Measurements from ENCODE around the gene FAM168B. TPM values are rescaled to one million over a fixed set of nuclear protein-coding genes. Genes with fewer than 3 reads are reported as not detected.

The FAM168B gene
- total RNA-seq, 4 donors from 2014 or later, result 77.7 to 88.7 (median 79.8) TPM

- Histone ChIP-seq H3K9me3 (no peaks in the 10 kb centered on the region), H3K4me3 (no peak overlapping the region), H3K4me1 (peaks cover 0 to 31% (median 15%) of the 10 kb centered on the region in 3 donors), H3K27me3 (no peaks in the 10 kb centered on the region), H3K36me3 (peaks cover 0 to 15% (median 0%) of the 10 kb centered on the region in 3 donors), H3K27ac (no peak overlapping the region)
- no peak for TF ChIP-seq CTCF (IDR thresholded peaks at IDR 0.05)
- no peak for TF ChIP-seq POLR2A (IDR thresholded peaks at IDR 0.05)
- intact Hi-C loops (cut with DNase I), result no loop called here
- no peak for DNase-seq
- 88 to 91% methylated on average over 7 of the region's 7 CpGs for WGBS, 2 donors
These were observed 20.4 kb upstream of the FAM168B start for GRCh38 chr2:131113566-131114227.

- WGBS, 2 donors, result 56 to 57% methylated on average over 2 of the region's 2 CpGs
- peaks cover 0 to 15% (median 0%) of the 10 kb centered on the region in 3 donors for H3K36me3 ChIP-seq
- H3K27me3 ChIP-seq, result no peaks in the 10 kb centered on the region
- peaks cover 0 to 39% (median 17%) of the 10 kb centered on the region in 3 donors for H3K4me1 ChIP-seq
- no peaks in the 10 kb centered on the region for H3K9me3 ChIP-seq
- intact Hi-C loops (cut with DNase I), result no loop called here
- no peak overlapping the region for H3K4me3 ChIP-seq
- no peak for DNase-seq
- TF ChIP-seq POLR2A (IDR thresholded peaks at IDR 0.05) (no peak), CTCF (IDR thresholded peaks at IDR 0.05) (no peak)
- no peak overlapping the region for H3K27ac ChIP-seq
These were observed 19.3 kb upstream of the FAM168B start for GRCh38 chr2:131112529-131112928.

- DNase-seq, result no peak
- 0 to 2% methylated on average over 19 of the region's 19 CpGs for WGBS, 2 donors
- H3K9me3 ChIP-seq, result no peaks in the 10 kb centered on the region
These were observed 12.9 kb upstream of the FAM168B start for GRCh38 chr2:131105950-131106801.

GRCh38 chr2:131105156-131105949 is 12.1 kb upstream of the FAM168B start, which contains the start of gene PLEKHB2:
Gene PLEKHB2, plus strand, starts transcription at chr2:131105336. Its CDS starts 15,606 bp downstream, at chr2:131120942.
- TF ChIP-seq POLR2A (IDR thresholded peaks at IDR 0.05) (peak in 3 of 4 donors; percentile 76 to 95 (median 85)), CTCF (IDR thresholded peaks at IDR 0.05) (peak in 3 of 6 experiments; percentile 14 to 18 (median 17))
- H3K4me1 ChIP-seq, result peaks cover 0 to 37% (median 24%) of the 10 kb centered on the region in 3 donors
- intact Hi-C loops (cut with DNase I), result no loop called here
- H3K4me3 ChIP-seq, result peak within 1 kb of the TSS; percentile 78 to 99 (median 96)
- H3K9me3 ChIP-seq, result no peaks in the 10 kb centered on the region
- WGBS, 2 donors, result 0 to 1% methylated on average over 34 to 38 of the region's 66 CpGs
- H3K27ac ChIP-seq, result peak within 1 kb of the TSS; percentile 92 to 98 (median 97)
- H3K36me3 ChIP-seq, result peaks cover 0 to 3% (median 0%) of the 10 kb centered on the region in 3 donors
- H3K27me3 ChIP-seq, result no peaks in the 10 kb centered on the region
- peak; percentile 35 for DNase-seq

More at GRCh38 chr2:131105950-131106801, 12.9 kb upstream of the FAM168B start:
- H3K27ac ChIP-seq, result peak overlapping the region; percentile 92 to 98 (median 97)
- TF ChIP-seq POLR2A (IDR thresholded peaks at IDR 0.05), result no peak
- TF ChIP-seq CTCF (IDR thresholded peaks at IDR 0.05), result no peak
- H3K36me3 ChIP-seq, result peaks cover 0 to 6% (median 0%) of the 10 kb centered on the region in 3 donors
- peaks cover 0 to 37% (median 24%) of the 10 kb centered on the region in 3 donors for H3K4me1 ChIP-seq
- intact Hi-C loops (cut with DNase I), result no loop called here
- peak overlapping the region; percentile 78 to 99 (median 96) for H3K4me3 ChIP-seq
- H3K27me3 ChIP-seq, result no peaks in the 10 kb centered on the region
